NT2/D1 (cell line): ENCODE results near the gene CALD1.

Experiments
- DNase-seq: peaks from one replicate; pipeline ENCODE4 v3.0.0-alpha.2; 2011; ENCODE audit warnings: low read depth, low spot score
- H3K27me3 ChIP-seq: 2 replicates; pipeline ENCODE4 v1.6.0; 2011; ENCODE audit warnings: mild to moderate bottlenecking; ENCODE audit not compliant: insufficient read length, insufficient read depth
- H3K36me3 ChIP-seq: 2 replicates; pipeline ENCODE4 v1.6.1; 2011; ENCODE audit warnings: mild to moderate bottlenecking, low read length, mixed read lengths; ENCODE audit not compliant: insufficient read depth, insufficient read length
- H3K4me1 ChIP-seq: 2 replicates; pipeline ENCODE4 v1.5.1; 2011; ENCODE audit not compliant: insufficient read depth, insufficient read length
- H3K4me3 ChIP-seq: 2 replicates; pipeline ENCODE4 v1.5.1; 2011; ENCODE audit warnings: low read depth; ENCODE audit not compliant: insufficient read length
- H3K9ac ChIP-seq: 2 replicates; pipeline ENCODE4 v1.6.0; 2011; ENCODE audit warnings: low read depth; ENCODE audit not compliant: insufficient read length
- H3K9me3 ChIP-seq: 2 replicates; pipeline ENCODE4 v1.5.1; 2011; ENCODE audit warnings: mild to moderate bottlenecking, low read length; ENCODE audit not compliant: insufficient read depth
- SUZ12 ChIP-seq: IDR thresholded peaks from 2 replicates; pipeline ENCODE4 v1.6.1; 2011; ENCODE audit not compliant: insufficient read length, insufficient read depth; ENCODE audit errors: extremely low read depth
- YY1 ChIP-seq: IDR thresholded peaks from 2 replicates; pipeline ENCODE4 v1.6.1; 2011; ENCODE audit not compliant: insufficient read length, insufficient read depth
- ZNF274 ChIP-seq: IDR thresholded peaks from 2 replicates; pipeline ENCODE4 v1.6.1; 2011; ENCODE audit warnings: mild to moderate bottlenecking, low read depth, low read length

The CALD1 gene

DNA sequence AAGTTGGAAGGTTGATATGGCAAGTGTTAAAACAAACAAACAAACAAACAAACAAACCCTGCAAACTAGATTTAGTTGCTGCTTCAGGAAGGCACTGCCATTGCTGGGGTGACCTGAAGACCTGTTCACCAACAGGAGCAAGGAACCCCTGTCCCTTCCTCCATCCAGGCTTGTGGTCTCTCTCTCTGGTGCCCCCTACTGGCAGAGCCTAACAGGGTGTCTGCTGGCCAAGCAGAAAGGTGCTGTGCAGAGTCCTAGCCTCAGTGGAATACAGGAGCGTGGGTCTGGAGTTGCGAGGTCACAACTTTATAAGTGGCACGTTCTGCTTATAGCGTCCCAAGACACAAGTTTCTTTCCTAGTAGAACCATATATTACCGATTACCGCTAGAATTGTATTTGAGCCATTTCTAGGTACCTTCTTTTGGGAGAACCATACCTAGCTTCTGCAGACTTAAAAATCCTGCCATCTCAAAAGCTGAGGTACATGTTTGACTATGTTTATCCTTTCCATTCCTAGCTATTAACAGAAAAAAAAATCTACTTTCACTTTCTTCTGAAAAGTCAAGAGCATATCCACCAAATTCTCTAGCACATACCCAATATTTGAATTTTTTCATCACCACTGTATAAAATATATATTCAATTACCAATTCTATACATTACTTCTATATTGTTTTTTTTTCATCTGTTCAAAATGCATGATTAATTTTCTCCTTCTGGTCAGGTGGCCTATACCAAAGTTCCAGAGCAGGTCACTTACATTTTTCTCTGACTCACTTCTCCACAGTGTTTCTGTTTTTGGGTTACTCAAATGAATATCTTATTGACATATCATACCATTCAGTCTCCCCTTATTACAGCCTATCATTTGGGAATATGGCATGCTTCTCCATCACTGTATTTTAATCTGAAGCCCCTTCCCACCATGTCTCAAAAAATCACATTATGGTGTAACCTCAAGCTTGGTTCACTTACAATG is 29.1 kb upstream of the CALD1 start:
- DNase-seq: peak; percentile 74
- no peak for TF ChIP-seq ZNF274
- no peak for TF ChIP-seq SUZ12
- TF ChIP-seq YY1: no peak

DNA sequence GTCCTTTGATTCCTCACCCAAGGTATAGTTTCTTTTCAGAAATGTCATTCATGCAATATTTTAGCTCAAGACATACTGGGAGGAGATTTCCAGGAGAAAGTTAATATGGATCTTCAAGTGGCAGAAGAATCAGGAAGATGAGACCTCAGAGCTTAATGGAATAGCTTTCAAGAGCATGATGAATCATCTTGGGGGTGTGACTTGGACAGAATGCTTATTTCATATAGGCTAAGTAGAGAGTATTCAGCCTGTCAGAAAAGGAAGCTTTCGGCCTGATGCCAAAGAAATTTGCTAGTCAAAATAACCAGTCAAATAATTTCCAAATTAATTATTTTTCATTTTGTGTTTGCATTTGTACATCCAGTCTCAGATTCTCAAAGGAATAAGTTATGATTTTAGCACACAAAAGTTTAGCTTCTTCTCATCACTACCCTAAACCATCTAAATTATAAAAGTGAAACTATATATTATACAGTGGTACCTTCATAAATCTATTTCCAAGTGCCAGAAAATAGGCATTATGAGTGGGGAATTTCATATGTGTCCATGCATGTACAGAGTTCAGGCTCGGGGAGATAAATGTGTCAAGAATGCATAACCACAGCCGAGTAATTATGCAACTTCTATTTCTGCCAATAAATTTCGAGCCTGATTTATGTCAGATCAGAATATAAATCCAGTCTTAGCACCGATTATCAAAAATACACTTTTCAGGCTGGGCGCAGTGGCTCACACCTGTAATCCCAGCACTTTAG is 27.3 kb upstream of the CALD1 start:
- H3K4me1 ChIP-seq: no peaks in the 10 kb centered on the region
- DNase-seq: no peak
- H3K4me3 ChIP-seq: no peak overlapping the region
- H3K9me3 ChIP-seq: no peaks in the 10 kb centered on the region
- no peaks in the 10 kb centered on the region for H3K36me3 ChIP-seq
- no peaks in the 10 kb centered on the region for H3K27me3 ChIP-seq
- TF ChIP-seq SUZ12 (no peak), ZNF274 (no peak), YY1 (no peak)
- H3K9ac ChIP-seq: no peak overlapping the region

More for the DNA sequence above, 29.1 kb upstream of the CALD1 start:
- H3K9me3 ChIP-seq: no peaks in the 10 kb centered on the region
- no peak overlapping the region for H3K4me3 ChIP-seq
- H3K9ac ChIP-seq: no peak overlapping the region
- no peaks in the 10 kb centered on the region for H3K36me3 ChIP-seq
- H3K4me1 ChIP-seq: no peaks in the 10 kb centered on the region
- no peaks in the 10 kb centered on the region for H3K27me3 ChIP-seq

DNA sequence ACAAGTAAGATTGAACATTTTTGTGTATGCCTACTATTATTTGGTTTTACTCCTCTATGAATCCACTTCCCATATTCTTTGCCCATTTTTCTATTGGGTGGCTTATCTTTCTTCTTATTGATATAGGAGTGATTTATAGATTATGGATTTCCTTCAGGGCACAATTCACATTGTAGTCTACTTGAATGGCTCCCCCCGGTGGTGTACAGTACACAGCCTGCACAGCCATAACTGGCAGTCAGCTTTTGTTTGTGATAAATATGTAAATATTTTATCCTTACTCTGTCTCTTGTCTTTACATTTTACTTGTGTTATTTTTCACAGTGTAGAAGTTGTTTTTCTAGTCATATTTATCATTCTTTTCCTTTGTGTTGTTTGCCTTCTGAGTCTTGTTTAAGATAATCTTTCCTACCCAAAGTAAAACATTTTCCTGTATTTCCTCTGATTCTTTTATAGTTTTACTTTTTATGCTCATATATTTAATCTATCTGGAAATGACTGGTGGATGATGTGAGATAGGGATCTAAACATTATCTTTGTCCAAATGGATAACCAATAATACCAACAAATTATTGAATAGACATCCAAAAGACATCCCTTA is 23.9 kb upstream of the CALD1 start:
- Histone ChIP-seq H3K36me3 (no peaks in the 10 kb centered on the region), H3K27me3 (no peaks in the 10 kb centered on the region), H3K9ac (no peak overlapping the region), H3K4me1 (no peaks in the 10 kb centered on the region), H3K9me3 (no peaks in the 10 kb centered on the region), H3K4me3 (no peak overlapping the region)
- DNase-seq: no peak
- TF ChIP-seq YY1 (no peak), ZNF274 (no peak), SUZ12 (no peak)

DNA sequence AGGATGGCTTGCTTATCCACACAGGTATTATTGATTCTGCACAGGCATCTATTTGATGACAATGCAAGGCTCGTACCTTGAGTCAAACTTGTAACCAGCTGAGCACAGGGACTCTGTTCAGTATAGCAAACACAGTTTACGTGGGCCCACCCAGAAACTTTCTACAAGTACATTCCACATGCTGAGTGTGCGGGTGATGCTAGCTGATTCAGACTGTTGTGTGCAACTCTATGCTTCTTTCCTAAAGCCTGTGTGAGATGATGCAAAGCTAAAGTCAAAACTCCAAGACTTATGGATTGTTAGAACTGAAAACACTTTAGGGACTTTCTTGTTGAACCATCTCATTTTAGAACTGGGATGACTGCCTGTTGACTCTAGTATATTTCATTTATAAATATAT is 21.5 kb upstream of the CALD1 start:
- no peak overlapping the region for H3K9ac ChIP-seq
- TF ChIP-seq ZNF274: no peak
- no peak for TF ChIP-seq SUZ12
- no peaks in the 10 kb centered on the region for H3K27me3 ChIP-seq

DNA sequence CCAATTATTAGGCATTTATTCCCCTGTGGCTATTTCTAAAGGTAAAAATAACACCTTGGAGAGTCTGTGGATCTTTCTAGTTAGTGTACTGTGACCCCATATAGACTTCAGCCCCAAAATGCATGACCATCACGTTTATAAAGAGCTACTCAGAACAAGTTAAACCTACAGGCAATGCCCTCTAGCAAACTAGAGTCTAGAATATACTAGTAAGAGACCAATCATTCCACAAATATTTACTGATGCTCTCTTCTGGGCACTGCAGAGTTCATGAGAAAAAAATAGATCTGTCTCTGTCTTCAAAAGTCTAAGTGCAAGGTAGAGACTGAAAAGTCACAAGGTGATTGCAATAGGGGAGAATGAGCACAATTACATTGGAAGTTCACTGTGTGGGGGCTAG is 20.5 kb upstream of the CALD1 start:
- Histone ChIP-seq H3K36me3 (no peaks in the 10 kb centered on the region), H3K9me3 (no peaks in the 10 kb centered on the region), H3K9ac (no peak overlapping the region), H3K27me3 (no peaks in the 10 kb centered on the region), H3K4me1 (no peaks in the 10 kb centered on the region), H3K4me3 (no peak overlapping the region)
- no peak for TF ChIP-seq YY1
- TF ChIP-seq ZNF274: no peak
- DNase-seq: no peak

More for the DNA sequence above, 21.5 kb upstream of the CALD1 start:
- no peaks in the 10 kb centered on the region for H3K4me1 ChIP-seq
- no peaks in the 10 kb centered on the region for H3K9me3 ChIP-seq
- H3K36me3 ChIP-seq: no peaks in the 10 kb centered on the region
- H3K4me3 ChIP-seq: no peak overlapping the region
- no peak for DNase-seq

DNA sequence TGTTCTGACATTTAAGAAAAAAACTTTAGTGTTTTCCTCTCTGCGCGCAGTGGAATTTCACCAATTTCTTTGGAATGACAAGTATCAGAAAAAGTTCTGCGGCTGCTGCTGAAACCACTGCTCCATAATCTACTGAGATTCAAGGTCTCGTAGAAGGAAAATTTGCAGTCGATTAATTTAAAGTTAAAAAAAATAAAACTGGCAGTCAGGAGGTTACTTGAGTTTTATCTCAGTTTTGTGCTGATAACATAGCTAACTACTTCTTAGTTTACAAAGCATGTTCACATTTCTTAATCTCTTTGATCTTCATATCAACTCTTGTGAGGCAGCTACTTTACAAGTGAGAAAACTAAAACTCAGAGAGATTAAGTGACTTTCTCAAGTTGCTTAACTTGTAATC is 18.2 kb upstream of the CALD1 start:
- Histone ChIP-seq H3K27me3 (no peaks in the 10 kb centered on the region), H3K9me3 (no peaks in the 10 kb centered on the region), H3K36me3 (no peaks in the 10 kb centered on the region), H3K9ac (no peak overlapping the region), H3K4me1 (no peaks in the 10 kb centered on the region), H3K4me3 (no peak overlapping the region)
- no peak for DNase-seq
- TF ChIP-seq ZNF274 (no peak), SUZ12 (no peak), YY1 (no peak)

DNA sequence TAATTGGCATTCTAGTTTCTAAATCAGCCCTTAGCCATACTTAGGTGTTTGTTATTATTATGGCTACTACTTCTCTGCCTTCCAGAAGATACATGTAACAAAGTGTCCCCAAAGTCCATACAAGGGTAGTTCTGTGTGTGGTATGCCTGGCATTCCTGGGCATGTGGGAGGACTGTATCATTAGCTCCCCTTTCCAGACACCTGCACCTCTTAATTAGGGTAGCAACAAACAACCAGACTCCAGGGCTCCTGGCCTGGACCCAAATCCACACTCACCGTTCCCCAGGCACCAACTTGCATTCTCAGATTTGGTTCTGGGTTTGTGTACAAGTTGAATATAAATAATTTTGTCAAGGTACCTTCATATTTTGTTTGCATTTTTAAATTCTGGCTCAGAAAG is 15.5 kb upstream of the CALD1 start:
- TF ChIP-seq SUZ12: no peak
- no peak for TF ChIP-seq YY1
- TF ChIP-seq ZNF274: no peak
- H3K9ac ChIP-seq: no peak overlapping the region
- H3K9me3 ChIP-seq: no peaks in the 10 kb centered on the region
- no peak overlapping the region for H3K4me3 ChIP-seq
- DNase-seq: no peak
- no peaks in the 10 kb centered on the region for H3K36me3 ChIP-seq
- no peaks in the 10 kb centered on the region for H3K4me1 ChIP-seq
- no peaks in the 10 kb centered on the region for H3K27me3 ChIP-seq
